Measurements from ENCODE around the gene SLX9.

SLX9 gene

DNA sequence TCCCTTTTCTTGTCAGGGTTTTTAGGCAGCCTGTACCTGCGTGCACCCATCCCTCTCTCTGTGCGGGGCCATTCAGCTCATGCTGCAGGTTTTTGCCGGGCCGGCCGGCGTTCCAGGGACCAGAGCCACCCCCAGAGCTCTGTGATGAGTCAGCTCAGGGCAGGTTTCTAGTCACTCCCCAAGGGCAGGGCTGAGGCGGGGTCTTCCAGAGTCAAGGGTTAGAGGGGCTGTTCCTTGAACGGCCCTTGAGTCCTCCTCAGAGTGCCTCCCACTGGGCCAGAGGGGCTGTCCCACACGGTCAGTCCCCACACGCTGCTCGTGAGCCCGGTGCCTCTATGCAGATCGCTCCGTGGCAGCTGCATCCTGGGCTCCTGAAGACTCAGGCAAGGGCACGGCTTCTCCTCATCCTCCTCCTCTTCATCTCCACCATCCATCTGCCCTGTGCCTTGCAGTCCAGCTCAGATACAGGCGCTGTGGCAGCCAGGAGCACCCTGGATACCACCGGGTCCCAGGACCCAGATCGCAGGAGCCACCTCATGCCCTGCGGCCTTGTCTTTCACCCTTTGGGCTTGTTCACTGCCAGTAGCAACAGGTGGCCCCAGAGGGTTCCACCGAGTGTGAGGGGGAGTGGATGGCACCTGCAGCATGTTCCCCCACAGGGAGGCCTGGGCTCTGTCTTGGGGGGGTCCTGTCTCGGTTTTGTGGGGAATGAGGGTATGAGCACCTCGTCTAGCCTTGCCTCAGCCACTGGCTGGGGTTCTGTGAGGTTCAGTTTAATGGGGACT lies 17.4 kb downstream of the SLX9 start:
- no peak for DNase-seq

DNA sequence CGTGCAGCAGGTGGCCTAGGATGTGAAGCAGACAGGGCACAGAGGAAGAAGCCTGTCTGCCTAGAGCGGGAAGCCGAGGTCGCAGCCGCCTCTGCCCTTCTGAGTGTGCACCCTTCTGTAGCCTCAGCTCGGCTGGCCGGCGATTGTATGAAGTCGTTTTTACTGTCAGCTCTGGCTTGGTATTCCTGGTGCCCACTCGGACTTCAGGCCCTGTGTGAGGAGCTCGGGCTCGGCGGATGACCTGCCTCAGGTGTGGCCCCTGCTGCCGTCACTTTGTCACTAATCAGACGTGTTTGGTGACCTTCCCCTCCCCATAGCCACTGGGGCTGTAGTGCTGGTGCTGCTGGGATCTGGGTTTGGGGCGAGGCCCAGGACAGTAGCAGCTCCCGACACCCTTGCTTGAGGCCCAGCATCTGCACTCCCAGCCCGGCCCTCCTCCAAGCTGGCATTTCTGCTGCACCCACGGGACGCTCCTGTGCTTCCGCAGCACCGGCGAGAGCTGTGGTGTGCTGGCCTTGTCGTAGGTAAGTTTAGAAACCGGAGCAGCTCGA lies 18.1 kb downstream of the SLX9 start:
- DNase-seq: no peak

DNA sequence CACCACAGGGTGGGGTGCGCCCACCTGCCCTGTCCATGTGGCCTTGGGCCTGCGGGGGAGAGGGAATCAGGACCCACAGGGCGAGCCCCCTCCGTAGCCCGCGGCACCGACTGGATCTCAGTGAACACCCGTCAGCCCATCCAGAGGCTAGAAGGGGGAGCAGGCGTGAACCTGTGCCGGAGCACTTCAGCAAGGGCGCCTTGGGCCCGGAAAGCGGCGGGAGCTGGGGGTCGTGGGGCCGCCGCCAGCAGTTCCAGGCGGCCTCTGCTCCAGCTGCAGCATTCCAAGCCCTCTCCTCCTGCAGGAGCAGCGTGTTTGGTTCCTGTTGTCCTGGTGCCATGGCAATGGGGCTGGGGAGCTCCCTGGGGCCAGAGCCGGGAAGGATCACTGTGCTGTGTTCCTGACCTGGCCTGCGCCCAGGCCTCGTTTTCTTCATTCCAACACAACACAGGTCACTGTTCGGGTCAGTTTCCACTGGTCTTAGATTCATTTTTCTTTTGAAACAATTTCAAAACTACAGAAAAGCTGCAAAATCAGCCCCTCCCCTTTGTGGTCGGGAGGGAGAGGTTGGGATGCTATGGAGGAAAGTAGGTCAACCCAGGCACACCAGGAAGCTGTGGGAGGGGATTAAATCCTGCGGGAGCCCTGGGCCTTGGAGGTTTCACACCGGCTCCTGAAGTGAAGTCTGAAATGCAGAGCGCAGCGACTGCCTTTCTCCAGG lies 18.8 kb downstream of the SLX9 start:
- peak in 3 of 56 donors; percentile 11 to 29 (median 17) for DNase-seq

DNA sequence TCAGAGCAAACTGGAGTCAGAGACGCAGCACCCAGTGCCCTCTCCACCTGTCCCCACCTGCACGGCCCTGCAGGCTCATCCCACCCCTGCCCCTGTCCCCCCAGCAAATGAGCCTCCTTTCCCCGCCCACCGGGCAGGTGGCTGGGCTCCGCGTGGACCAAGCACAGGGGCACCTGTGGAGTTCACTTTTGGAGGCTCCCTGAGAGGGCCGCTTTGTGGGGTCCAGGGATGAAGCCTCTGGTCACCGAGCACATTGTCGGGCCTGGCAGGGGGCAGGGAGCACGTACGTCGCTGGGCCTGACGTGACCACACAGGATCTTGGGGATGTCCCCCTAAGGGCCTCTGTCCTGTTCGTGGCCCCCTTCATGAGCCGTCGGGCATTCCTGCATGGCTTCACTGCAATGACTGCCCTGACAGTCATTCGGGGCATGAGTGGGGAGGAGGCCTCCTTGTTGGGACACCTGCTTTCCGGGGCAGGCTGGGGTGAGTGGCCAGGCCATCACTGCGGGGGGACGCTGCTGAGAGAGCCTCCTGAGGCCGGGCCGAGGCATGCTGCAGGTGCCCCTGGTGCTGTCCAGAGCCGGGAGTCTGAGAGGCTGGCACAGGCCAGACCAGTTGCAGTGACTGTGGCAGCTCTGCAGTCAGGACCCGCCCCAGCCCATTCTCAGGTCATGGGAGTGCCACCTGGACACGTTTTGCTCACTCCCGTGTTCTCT lies 19.7 kb downstream of the SLX9 start:
- DNase-seq: no peak

DNA sequence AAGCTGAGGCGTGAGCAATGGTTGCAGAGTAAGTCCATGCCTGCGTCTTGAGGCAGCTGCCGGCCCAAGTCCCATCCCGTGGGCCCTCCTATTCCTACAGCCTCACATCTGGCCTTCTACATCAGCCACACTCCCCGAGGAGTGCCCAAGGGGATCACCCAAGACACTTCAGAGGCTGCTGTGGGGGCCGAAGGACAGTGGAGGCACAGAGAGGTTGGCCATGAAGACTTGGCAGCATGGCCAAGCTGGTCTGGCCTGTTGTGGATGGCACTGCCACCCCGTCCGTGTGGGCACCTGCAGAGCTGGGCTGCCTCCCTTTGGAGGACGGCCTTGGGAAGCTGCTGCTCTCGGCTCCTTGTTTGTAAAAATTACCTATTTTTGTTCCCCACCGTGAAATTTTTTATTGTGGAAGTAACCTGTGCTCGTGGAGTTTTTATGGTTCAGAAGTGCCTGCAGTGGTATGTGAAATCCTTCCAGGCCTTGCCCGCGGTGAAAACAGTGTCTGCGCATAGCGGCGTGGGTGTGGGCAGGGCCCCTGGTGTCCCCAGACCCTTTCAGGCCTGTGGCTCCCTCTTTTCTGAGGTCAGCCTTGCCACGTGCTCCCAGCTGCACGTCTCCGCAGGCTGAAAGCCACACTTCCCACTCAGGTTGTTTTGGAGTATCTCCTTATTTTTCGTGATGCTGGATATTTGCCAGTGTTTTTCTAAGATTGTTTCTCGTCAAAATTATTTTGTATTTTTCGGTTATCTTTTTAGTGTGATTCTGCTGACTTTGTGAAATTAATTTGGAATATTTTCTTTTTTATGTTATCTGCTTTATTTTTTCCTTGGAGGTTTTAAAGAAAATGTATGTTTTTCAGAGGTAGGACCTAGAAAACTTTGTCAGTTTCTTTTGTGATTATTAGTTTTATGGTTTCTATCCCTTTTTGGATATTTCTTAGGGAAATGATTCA lies 20.6 kb downstream of the SLX9 start:
- DNase-seq: no peak

DNA sequence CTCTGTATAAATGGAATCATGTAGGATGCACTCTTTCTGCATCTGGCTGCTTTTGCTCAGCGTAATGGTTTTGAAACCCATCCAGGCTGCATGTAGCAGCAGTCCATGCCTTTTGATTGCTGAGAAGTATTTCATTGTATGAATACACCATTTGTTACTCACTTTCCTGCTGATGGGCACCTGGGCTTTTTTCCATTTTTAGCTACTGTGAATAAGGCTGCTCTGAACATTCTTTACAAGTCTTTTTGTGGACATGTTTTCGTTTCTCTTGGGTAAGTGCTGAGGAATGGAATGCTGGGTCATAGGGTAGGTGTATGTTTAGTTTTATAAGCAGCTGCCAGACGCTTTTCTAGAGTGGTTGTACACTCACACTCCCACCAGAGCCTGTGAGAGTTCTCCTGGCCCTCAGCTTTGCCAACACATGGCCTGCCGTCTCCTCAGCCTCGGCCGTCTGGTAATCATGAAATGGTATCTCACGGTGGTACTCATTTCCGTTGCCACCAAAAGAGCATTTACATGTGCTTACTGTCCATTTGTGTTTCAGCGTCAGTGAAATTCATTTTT lies 22.7 kb downstream of the SLX9 start:
- DNase-seq: no peak

DNA sequence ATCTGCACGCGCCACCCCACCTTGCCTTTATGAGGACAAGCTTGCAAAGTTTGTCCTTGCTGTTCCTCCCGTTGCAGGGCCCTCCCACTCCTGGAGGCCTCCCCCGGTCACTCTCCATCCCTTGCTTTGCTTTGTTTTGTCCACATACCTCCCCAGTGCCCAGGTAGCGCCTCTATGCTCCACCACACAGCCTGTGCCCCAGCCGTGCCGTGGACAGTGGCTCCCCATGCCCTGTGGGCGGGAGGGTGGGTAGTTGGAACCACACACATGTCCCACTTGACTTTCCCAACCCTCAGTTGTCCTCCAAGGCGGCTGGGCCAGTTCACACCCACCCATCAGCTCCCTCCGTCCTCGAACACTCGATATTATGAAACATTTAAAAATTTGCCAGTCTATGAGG lies 24.6 kb downstream of the SLX9 start:
- no peak for DNase-seq

DNA sequence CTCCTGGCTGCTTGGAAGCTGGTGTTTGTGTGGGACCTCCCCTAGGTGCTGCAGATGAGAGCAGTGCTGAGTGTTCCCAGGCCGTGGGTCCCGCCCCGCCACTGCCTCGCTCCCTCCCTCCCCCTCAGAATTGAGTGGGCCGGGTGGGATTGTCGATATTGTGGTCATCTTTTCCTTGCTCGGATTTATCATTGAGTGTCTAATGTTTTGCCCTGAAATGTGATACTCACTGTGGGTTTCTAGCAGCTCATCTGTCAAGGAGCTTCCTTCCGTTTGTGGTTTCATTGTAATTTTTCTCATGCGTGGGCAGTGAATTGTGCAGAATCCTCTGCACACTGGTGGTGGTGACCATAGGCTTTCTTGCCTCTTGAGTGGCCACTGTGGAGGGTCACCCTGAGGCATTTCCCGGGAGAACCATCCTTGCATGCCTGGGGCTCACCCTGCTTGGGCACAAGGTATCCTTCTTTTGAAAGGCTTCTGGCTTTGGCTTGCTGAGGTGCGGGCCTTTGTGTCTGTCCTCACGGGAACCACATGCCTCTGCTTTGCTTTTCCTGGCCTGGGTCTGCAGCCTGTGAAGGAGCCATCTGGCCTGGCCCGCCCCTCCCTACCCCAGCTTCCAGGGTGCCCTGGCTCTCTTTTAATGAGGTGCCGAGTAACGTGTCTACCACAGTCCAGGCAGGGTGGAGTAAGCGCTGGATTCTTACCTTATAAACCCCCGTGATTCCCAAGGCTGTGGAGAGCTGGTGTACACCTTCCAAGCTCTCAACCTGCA lies 25.6 kb downstream of the SLX9 start:
- no peak for DNase-seq

DNA sequence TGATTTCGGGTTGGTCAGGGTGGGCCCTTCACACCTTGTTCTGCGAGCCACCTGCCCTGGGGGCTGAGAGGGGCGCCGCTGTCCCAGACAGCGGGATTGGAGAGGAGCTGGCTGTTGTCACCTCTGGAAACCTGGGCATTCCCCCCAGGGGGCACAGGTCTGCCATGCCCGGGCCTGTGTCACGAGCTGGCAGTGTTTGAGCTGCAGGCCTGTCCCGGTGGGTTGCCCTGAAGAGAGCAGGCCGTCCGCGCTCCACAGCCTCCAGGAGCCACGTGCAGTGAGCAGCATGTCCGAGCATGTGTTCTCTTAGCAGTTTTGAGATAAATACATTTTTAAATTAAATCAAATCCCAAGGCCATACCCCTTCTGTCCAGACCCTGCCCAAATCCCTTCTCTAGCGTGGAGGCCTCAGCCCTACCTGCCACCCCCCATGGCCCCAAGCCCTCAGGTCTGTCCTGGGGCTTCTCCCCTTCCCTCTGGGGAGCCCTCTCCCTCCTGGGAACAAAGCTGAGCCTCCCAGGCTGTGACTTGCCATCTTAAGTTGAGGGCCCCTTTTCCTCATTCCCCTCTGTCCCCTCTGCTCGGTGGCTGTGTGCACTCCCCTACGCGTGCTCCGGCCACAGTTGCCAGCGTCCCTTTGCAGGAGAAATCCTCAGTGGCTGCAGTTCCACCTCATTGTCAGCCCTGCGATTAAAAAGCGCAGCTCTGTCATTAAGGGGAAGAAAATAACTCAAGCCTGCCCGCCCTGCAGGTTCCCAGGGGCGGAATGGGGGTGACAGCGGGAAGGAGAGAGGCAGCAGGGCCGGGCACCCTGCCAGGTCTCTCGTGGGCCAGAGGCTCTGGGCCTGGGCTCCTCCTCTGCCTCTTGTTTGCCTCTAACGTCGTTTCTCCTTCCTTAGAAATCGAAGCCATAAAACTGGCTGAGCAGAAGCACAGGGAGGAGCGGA lies 26.6 kb downstream of the SLX9 start:
- DNase-seq: peak in 12 of 56 donors; percentile 17 to 60 (median 42)

DNA sequence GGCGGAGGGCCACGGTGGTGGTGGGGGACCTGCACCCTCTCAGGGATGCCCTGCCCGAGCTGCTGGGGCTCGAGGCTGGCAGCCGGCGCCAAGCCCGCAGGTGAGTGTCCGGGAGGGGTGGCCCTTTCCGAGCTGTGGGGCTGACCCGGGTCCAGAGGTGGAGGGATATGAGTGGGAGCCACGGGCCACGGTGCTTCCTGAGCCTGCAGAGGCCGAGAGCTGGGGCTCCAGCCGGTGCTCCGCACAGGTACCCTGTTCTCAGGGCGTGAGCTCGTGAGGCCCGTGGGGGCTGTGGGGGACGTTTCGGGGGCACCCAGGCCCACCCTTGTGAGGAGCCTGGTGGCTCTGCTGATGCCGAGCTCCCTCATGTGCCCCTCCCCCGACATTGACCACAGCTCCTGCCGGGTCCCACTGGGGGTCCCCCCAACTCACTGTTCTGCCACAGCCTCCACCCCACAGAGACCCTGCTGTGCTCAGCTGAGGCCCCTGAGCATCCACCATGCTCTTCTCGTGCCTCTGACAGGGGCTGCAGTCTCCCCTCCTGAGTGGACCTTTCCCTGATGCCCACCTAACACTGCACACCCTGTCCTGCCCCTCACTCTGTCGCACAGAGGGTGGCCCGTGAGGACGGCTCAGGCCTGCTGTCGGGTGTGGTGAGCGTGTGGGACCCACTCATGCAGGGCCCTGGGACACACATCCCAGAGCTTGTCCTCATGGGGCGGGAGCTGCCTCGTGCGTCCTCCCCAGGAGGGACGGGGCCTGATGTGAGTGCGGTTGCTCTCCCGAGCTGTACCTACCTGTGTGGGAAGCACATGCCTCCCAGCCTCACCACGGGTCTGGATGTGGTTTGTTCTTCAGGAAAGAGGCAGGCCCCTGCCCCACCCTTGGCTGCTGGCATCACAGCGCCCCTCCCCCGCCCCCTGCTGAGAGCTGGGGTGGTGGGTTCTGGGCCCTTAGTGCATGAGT lies 27.5 kb downstream of the SLX9 start:
- DNase-seq: no peak

DNA sequence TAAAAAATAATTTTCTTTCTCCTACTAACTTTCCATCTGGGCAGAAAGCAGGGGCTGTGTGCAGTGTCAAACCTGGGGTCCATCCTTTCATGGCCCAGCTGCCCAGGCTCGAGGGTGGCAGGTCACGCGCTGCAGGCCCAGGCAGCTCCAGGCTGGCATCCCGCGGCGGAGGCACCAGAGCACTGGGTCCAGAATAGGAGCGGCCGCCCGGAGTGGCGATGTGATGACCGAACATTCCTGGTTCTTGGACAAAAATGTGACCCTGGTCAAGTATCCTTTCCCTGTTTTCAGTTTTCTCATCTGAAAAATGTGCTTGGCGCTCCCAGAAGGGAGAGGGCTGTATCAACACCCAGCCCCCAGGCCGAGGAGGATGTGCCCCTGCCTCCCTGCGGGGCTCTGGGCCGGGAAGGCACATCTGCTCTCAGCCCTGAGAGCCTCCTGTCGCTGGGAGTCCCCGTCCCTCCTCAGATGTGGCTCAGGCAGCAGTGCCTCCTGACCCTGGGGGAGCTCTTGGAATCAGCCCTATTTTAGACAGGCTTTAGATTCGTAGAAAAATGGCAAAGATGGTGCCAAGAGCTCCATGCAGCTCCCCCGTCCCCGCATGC lies 29.3 kb downstream of the SLX9 start:
- no peak for DNase-seq

DNA sequence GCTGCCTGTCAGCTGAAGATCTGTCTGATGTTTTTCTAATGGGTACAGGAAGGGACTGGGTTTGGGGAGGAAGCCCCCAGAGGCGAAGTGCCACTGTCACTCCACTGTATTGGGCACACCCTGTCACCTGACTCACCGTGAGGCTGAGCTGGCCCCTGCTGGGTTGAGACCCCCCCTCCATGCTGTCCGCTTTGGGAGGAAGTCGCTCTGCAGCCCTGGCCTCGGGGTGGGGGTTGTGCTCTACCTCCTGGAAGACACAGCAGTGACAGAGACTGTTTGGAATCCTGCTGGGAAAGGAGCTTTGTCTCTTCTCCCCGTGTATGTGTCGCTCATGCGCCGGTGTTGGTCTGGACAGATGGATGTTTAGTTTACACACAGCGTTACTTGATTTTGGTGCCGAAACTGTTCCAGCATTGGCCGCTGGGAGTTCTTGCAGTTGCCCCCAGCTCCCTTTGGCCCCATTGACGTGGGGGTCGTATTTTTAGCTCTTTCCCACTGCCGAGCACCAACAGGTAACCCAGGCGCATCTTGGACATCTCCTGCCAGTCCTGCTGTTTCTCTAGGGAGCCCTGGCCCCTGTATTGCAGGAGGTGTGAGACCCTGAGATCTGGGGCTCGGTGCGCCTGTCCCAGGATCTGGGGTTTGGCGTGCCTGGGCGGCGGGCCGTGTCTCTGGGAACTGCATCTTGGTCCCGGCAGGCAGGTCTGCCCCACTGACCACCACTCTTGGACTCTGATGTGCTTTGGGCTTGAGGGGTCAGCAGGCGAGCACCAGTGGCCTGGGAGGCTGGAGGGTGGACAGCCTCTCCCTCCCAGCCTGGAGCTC lies 30.3 kb downstream of the SLX9 start:
- DNase-seq: no peak

DNA sequence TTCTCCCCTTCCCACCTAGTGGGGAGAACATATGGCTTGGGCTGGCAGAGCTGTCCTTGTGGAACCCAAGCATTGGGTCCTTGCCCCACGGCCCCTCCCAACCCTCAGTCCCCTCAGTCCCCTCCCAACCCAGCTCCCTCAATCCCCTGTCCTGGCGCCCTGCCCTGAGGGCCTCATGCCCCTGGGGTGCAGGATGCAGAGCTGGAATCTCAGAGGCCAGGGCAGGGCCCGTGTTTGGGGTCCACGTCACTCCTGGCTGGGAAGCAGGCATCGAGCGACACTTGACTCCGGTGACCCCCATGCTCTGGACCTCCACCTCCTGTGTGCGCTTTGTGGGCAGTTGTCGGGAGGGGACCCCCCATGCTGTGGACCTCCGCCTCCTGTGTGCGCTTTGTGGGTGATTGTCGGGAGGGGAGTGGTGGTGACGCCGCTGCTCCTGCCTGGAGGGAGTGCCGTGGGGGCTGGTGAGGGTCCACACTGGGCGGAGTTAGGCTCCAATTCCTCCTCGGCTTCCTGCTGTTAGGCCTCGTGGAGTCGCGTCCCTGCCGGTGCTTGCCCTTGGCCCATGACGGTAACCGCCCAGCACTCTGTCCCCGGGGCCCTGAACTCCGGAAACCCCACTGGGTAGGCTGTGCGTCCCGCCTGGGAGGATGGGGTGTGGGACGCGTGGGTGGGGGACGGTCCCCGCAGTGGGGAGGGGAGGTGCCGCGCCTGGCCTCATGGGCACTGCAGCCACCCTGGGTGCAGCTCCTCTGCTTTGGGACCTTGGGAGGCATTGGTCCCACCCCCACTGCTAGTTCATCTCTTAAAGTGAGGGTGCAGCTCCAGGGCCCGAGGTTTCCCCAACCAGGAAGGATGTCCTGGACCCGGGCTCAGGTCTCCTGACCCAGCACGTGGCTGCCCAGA lies 31.2 kb downstream of the SLX9 start:
- no peak for DNase-seq

DNA sequence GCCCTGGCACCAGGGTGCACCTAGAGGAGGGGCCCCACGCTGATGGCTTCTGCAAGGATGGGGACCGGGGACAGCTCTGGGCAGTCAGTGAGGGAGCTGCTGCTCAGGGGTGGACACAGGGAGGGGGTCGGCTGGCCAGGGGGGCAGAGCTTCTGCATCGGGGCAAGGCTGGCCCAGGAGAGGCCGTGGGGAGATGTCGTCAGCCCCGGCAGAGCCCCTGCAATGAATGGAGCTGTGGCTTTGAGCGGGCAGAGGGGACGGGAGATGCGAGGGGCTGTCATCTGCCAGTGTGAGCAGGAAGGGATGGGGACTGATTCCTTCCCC lies 31.8 kb downstream of the SLX9 start:
- DNase-seq: no peak

DNA sequence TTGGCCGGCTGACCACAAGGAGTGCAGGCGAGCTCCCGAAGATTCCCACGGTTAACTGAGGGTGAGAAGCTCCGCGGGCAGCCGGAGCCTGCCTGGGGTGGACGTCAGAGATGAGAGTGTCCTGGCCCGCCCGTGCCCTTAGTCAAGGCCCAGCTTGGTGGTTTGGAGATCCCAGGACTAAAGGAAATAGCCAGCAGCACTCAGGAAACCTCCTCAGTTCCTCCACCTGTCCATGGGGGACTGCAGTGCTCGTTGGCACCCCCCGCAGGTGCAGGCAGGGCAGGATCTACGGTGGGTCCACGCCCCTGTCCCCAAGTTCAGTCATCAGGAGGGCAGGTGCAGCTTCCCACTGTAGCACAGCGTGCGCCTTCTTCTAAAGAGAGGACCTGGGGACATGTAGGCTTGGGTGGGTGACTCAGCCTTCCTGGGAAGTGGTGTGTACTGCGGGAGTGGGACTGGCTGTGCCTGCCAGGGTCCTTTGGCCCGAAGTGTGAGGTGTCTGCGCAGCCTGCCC lies 32.5 kb downstream of the SLX9 start:
- no peak for DNase-seq

Data from amygdala (tissue), 56 donors.